HUDEP-2 (cell line): ENCODE measurements around the gene NEK4.
A peak's percentile ranks its signal among the peaks of the same experiment; 100 is the strongest.

Experiments used
- DNase-seq, 76 experiments: peaks; one replicate each; lab custom pipeline; 2025; ENCODE audit not compliant: unreplicated experiment in 76 of 76; lab: John Stamatoyannopoulos, UW

The NEK4 gene

DNA sequence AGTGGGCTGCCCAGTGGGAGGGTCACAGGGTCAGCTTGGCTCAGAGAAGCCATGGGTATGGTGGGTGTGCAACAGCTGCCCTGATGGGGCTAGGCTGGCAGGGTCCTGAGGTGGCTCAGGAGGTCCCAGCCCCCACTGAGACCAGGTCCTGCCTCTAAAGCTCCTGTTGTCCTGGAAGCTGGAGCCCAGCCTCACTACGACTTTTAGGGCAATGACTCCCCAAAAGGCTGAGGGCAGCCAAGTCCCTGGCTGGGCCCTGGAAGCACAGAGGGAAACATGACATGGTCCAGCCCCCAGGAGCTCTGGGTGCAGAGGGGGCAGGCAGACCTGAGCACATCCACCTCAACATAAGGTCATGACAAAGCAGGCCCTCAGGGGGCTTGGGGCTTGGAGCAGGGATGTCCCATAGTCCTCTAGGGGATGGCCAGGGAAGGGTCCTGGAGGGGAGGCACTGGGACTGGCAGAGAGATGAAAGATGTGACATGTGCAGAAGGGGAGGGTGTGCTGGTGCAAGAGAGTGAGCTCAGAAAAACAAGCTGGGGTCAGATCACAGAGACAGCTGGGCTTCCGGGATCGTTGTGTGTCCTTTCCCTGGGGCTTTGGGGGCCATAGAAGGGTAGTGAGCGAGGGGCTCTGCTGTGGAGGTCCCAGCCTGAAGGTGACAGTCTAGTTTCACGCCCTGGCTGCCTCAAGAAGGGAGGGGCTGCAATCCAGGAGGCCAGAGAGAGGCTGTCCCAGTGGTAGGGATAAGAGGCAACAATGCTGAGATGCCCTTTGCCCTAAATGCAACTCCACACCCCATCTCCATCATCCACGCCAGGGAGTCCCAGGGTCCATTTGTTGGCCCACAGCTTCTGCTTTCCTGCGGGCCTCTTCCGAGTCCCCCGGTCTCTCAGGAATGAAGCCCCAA lies 23.2 kb upstream of the NEK4 start:
- DNase-seq: no peak

- DNase-seq: peak in 32 of 76 experiments; percentile 4 to 60 (median 18)
Measured at GRCh38 chr3:52792961-52793695, 22.4 kb upstream of the NEK4 start.

GRCh38 chr3:52792413-52792812 lies 21.7 kb upstream of the NEK4 start:
- DNase-seq: no peak

DNA sequence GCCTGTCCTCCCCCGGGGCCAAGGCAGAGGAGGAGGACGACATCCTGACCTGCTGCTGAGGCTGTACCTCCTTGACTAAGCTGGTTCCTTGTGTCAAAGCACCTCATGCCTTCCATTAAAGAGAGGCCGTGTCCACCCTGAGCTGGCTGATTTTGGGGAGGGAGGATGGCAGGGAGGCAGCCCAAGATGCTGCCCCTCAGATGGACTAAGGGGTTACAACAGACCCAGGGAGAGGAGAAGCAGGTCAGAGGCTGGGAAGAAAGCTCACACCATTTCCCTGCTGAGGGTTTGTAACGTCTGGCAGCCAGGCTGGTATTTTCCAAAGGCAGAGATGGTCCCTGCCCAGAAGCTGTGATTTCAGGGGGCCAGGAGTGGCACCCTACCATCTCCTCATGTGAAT lies 21.2 kb upstream of the NEK4 start:
- no peak for DNase-seq

- no peak for DNase-seq
Measured at GRCh38 chr3:52791366-52791765, 20.6 kb upstream of the NEK4 start.

DNA sequence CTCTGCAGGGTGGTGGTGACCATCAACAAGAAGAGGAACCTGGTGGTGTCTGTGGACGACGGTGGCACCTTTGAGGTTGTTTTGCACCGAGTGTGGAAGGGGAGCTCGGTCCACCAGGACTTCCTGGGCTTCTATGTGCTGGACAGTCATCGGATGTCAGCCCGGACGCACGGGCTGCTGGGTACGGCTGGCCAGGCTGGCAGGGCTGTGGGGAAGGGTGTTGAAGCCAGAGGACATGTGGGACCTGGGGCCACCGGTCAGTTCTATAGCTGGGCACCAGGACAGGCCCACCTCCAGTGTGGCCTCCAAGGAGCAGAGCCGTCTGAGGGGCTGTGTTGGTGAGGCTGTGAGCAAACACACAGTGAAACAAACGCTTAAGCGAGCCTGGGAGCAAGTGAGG lies 20.0 kb upstream of the NEK4 start:
- no peak for DNase-seq

- DNase-seq: no peak
Measured at GRCh38 chr3:52790337-52790736, 19.6 kb upstream of the NEK4 start.

DNA sequence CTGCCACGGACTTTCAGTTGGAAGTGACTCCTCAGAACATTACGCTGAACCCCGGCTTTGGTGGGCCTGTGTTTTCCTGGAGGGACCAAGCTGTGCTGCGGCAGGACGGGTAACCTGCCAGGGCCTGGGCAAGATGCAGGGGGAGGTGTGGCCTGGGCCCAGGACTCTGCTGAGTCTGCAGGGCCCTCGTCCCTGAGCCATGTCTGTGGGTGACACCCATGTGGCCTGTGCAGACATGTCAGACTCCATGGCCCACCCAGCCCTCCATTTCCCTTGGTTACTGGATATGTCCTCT lies 19.0 kb upstream of the NEK4 start:
- no peak for DNase-seq

DNA sequence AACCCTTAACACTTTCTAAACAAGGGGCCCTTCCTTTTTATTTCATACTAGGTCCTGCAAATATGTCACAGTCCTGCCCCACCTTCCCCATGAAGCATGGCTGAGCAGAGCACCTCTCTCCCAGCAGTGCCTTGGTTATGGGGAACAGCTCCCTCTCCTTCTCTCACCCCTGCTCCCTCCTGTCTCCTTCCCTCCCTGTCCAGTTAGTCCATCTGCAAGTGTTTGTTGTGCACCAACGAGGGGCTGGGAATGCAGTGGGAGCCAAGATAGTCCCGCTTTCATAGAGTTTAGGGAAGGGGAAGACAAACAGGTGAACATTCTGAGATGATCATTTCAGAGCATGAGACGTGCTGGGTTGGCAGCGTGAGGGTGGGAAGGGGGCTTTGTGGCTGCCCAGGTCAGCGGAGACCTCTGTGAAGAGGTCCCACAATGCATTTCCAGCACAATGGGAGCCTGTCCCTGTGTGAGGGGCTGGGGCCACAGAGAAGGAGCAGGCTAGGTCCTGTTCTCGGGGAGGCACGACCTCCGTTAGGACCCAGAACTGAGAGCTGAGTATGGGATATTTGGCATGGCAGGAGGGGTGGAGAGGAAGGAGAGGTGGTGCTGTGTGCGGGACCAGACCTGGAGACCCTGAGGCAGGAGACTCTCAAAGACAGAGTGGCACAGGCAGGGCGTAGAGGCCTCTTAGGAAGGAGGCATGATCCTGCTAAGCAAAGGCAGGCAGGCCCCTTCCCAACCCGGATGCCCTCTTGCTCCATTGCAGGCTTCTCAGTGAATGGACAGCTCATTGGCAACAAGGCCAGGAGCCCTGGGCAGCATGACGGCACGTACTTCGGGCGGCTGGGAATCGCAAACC lies 18.4 kb upstream of the NEK4 start:
- DNase-seq: no peak

GRCh38 chr3:52787672-52788625 lies 17.2 kb upstream of the NEK4 start:
- DNase-seq: no peak

DNA sequence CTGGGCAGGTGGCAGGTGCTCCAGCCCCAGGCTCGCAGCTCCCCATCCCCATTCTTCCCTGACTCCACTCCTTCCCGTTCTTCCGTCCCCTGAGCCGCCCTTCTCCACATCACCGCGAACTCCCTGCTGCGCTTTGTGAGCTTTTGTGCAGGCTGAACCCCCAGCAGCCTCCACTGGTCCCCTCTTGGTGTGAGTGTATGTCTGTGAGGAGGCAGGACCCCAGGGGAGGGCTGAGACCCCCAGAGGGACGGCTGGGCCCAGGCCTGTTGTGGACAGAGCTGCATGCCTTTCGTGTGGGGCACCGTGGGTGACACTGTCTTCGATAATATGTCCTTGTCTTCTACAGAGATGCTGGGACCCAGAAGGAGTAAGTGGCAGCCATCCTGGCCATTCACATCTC lies 16.5 kb upstream of the NEK4 start:
- no peak for DNase-seq

GRCh38 chr3:52786330-52787215 lies 15.8 kb upstream of the NEK4 start:
- DNase-seq: no peak

DNA sequence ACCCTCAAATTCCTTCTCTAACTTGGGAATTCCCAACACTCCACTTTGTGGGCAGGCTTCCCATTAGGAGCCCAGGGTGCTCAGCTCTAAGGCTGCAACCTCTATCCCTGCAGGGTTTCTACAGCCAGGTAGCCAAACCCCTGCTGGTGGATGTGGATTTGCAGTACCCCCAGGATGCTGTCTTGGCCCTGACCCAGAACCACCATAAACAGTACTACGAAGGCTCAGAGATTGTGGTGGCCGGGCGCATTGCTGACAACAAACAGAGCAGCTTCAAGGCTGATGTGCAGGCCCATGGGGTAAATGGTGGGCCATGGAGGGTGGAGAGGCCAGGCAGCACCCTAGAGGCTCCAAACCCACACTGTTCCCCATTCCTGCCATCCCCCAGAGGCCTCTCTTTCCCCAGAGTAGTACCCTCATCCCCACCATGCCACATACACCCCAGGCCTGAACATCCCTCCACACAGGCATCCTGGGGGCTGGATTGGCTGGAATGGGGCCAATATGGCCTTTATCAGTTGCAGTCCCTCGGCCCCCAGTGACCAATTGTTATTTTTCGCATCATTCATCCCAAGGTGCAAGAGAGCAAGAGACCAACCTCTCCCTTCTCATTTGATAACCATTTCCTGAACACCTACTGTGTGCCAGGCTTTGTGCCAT lies 14.3 kb upstream of the NEK4 start:
- no peak for DNase-seq

DNA sequence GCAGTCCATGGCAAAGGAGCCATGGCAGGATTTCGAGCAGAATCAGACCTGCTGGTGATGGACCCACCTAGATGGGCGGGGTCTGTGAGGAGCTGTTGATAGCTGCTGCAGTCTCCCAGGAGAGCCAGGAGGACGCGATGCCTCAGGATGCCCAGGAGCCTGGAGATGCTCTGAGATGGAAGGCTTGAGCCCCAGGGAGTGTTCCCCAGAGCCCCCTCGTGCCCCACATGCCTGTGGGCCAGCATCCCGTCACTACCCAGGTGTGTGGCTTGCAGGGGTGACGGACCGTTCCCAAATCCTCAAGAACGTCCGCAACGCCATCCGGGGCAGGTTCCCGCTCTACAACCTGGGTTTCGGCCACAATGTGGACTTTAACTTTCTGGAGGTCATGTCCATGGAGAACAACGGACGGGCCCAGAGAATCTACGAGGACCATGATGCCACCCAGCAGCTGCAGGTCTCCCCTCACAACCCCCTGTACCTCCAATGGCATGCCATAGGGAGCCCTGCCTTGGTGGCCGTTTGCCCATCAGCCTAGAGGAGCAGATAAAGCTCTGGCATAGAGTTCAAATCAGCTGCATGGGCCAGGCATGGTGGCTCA lies 13.4 kb upstream of the NEK4 start:
- DNase-seq: no peak

DNA sequence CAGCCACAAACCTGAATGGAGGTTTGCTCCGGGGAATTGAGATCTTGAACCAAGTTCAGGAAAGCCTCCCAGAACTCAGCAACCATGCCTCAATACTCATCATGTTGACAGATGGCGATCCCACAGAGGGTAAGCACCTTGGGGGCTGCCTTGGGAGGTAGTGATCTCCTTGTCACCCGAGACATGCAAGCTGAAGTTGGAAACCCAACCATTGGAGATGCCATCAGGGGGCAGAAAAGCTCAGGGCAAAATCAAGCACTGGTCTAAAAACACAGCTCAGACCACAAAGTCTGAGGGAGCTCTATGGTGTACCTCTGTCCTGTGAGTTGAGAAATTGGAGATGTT lies 12.4 kb upstream of the NEK4 start:
- DNase-seq: no peak

DNA sequence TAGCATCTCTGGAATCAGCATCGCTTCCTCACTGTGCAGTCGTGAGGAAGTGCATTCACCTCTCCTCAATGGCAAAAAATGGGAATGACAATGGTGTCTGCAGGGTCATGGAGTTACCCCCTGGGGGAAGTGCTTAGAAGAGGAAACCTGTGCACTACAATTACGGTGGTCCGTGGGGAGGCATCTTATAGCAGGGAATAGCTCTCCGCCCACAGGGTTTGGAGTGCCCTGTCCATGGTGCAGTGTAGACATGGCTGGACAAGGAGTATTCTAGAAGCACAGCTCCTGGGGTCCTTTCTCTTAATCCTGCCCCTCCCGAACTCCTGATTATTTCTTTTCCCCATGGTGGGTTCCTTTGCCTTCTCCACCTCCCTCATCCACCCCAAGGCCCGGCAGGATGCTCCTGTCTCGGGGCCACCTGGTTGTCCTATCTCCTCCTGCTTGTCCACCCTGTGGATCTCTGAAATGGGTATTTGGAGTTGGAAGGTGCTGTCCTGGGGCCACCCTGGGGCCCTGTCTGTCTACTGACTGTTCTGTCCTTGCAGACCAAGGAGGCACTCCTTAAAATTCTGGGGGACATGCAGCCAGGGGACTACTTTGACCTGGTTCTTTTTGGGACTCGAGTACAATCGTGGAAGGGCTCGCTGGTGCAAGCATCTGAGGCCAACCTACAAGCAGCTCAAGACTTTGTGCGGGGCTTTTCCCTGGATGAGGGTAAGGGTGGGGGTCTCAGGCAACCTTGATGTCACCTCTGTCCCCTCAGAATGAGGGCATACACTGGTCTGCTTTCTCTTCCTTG lies 11.9 kb upstream of the NEK4 start:
- DNase-seq: no peak

GRCh38 chr3:52781741-52782140 lies 11.0 kb upstream of the NEK4 start:
- no peak for DNase-seq
